HCT116 (cell line): ENCODE measurements around the gene DEFB124.

Source experiments
- CTCF ChIP-seq, 3 experiments: fragments of 200-600 bp in 1 of 3; sonication (generic) in 1 of 3; IDR thresholded peaks in 2 of 3; conservative IDR thresholded peaks in 1 of 3; 2 replicates each; pipeline ENCODE4 v1.5.1; 2012 to 2017; ENCODE audit warnings: low read depth in 2 of 3, low read length in 2 of 3, antibody characterized with exemption in 1 of 3, borderline replicate concordance in 1 of 3, control low read depth in 1 of 3, mild to moderate bottlenecking in 1 of 3, mixed read lengths in 1 of 3, mixed run types in 1 of 3, moderate library complexity in 1 of 3; ENCODE audit not compliant: insufficient read depth in 1 of 3
- MAX ChIP-seq: IDR thresholded peaks from 2 replicates; pipeline ENCODE4 v1.6.1; 2012

- TF ChIP-seq MAX = no peak
- no peak for TF ChIP-seq CTCF (IDR thresholded peaks at IDR 0.05 in 2 of 3, conservative IDR thresholded peaks at IDR 0.05 in 1 of 3; ENCODE audit: borderline replicate concordance in 1 of 3, insufficient read depth in 1 of 3, low read depth in 2 of 3, low read length in 2 of 3)
Measured at GRCh38 chr20:31523361-31524283, 48.7 kb upstream of the DEFB124 start.
